Ectodermal cell (in vitro differentiated cells): Measurements from ENCODE around the gene FAM83C.

Experiments used
- H3K27ac ChIP-seq: 2 replicates; pipeline ENCODE4 v1.7.0; 2013; ENCODE audit warnings: mild to moderate bottlenecking, low read depth, low read length; ENCODE audit not compliant: insufficient read depth, poor library complexity, severe bottlenecking
- H3K27me3 ChIP-seq: 2 replicates; pipeline ENCODE4 v1.7.0; 2013; ENCODE audit warnings: mild to moderate bottlenecking, low read length; ENCODE audit not compliant: insufficient read depth, control insufficient read depth, poor library complexity, severe bottlenecking
- H3K36me3 ChIP-seq: one replicate; pipeline ENCODE4 v1.7.0; 2013; ENCODE audit warnings: low read length; ENCODE audit not compliant: control insufficient read depth, insufficient read depth
- H3K4me1 ChIP-seq: one replicate; pipeline ENCODE4 v1.7.0; 2013; ENCODE audit warnings: low read length; ENCODE audit not compliant: control insufficient read depth, insufficient read depth
- H3K4me3 ChIP-seq: 2 replicates; pipeline ENCODE4 v1.7.0; 2013; ENCODE audit warnings: low read depth, low read length, control low read depth; ENCODE audit not compliant: insufficient read depth
- H3K9me3 ChIP-seq: 2 replicates; pipeline ENCODE4 v1.7.0; 2013; ENCODE audit warnings: mild to moderate bottlenecking, low read length, moderate library complexity; ENCODE audit not compliant: control insufficient read depth
- WGBS, 2 experiments: methylation state at CpG; one replicate each; pipeline ENCODE4 v1.1.7; 2013; ENCODE audit warnings: missing lambda C conversion rate in 2 of 2; 5-methylcytosine and 5-hydroxymethylcytosine counted together

The FAM83C gene

DNA sequence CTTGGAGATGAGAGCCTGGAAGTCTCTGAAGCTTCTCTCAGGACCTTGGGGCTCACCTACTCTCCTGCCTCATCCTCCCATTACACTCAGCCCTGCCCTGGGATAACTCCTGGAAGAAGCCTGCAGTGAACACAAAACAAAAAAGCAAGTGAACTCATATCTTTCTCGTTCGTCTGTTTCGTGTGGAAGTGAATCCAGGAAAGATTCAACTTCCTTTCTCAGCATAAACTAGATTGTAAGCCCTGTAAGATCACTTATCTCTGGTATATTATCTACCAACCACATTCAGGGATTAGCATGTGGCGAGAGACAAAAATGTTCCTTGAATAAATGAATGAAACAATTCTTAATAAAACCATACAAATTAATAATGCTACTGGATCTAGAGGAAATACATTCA is 36.5 kb upstream of the FAM83C start:
- no peak overlapping the region for H3K4me3 ChIP-seq
- H3K27me3 ChIP-seq: no peaks in the 10 kb centered on the region
- H3K27ac ChIP-seq: no peak overlapping the region
- WGBS, 2 experiments: 90 to 97% methylated on average over 3 to 4 of the region's 4 CpGs
- no peaks in the 10 kb centered on the region for H3K9me3 ChIP-seq
- H3K4me1 ChIP-seq: peaks cover 2% of the 10 kb centered on the region
- no peaks in the 10 kb centered on the region for H3K36me3 ChIP-seq

DNA sequence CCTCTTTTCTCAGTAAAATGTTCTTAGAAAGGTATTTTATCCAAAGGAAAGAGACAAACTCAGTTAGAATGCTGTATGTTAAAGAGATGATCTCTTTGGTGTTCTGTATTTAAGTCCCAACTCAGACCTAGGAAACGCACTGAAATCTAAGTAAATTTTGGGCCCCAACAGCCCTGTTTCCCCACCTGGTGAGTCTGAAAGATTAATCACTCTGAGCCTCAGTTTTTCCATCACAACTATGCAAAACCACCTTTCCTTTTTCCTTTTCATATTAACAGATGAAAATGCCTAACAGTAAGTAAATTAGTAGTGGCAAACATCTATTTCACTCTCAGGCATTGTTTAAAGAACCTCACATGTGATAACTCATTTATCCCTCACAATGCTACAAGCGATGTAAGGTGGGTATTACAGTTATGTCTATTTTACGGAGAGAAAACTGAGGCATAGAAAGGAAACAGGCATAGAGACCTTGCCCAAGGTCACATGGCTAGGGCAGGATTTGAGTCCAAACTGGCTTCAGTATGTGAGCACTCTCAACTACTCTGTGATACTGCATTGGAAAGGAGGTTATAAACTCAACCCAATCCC is 36.0 kb upstream of the FAM83C start:
- 95 to 96% methylated on average over 3 of the region's 3 CpGs for WGBS, 2 experiments
- H3K27me3 ChIP-seq: no peaks in the 10 kb centered on the region
- no peak overlapping the region for H3K27ac ChIP-seq
- H3K9me3 ChIP-seq: no peaks in the 10 kb centered on the region
- no peaks in the 10 kb centered on the region for H3K36me3 ChIP-seq
- H3K4me3 ChIP-seq: no peak overlapping the region
- peaks cover 2% of the 10 kb centered on the region for H3K4me1 ChIP-seq

DNA sequence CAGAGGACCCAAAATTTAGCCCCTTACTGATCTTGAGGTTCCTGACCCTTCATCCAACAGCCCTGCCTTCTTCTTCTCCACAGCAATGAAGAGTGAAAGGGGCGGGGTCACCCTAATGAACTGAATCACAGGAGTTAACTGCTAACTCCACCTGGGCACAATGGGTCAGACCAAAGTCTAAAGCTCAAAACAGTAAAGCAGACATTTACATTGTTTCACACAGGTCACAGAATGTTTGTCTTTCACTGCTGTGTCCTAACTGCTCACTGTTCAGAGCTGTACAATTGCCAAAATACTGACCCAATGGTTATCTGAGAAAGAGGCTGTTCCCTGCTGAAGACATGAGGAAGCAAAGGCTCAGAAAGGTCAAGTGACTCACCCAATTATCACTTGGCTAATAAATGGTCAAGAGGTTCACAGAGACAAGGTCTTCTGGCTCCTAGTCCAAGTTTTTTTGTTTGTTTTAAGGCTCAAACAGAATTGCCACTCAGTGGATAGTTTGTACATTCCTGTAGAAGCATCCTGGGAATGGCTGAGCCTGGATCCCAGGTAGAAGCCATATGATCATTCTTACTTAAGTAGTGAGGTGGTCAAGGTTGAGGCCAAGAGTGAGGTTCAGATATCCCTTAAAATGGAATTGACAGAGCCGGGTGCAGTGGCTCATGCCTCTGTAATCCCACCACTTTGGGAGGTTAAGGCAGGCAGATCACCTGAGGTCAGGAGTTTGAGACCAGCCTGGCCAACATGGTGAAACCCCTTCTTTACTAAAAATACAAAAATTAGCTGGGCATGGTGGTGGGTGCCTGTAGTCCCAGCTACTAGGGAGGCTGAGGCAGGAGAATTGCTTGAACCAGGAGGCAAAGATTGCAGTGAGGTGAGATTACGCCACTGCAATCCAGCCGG is 35.1 kb upstream of the FAM83C start:
- Histone ChIP-seq H3K27ac (no peak overlapping the region), H3K36me3 (no peaks in the 10 kb centered on the region), H3K4me3 (no peak overlapping the region), H3K27me3 (no peaks in the 10 kb centered on the region), H3K9me3 (no peaks in the 10 kb centered on the region), H3K4me1 (peaks cover 2% of the 10 kb centered on the region)
- 90 to 93% methylated on average over 4 of the region's 4 CpGs for WGBS, 2 experiments

DNA sequence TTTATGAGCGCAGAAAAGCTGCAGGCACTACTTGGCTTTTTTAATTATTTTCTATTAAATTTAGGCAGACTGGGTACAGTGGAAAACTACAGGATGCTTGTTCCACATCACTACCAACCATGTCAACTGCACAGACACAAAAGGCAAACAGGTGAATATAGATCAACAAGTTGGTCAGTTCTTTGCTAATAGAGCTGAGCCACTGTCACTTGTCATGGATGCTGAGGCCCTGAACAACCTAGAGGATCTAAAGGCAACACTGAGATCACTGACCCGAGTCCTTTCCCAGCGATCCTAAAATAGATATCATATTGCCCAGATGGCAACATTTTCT is 34.5 kb upstream of the FAM83C start:
- WGBS, 2 experiments: 81 to 93% methylated on average over 3 of the region's 3 CpGs
- no peaks in the 10 kb centered on the region for H3K27me3 ChIP-seq
- peaks cover 2% of the 10 kb centered on the region for H3K4me1 ChIP-seq
- H3K27ac ChIP-seq: no peak overlapping the region
- H3K4me3 ChIP-seq: no peak overlapping the region
- no peaks in the 10 kb centered on the region for H3K36me3 ChIP-seq
- no peaks in the 10 kb centered on the region for H3K9me3 ChIP-seq

DNA sequence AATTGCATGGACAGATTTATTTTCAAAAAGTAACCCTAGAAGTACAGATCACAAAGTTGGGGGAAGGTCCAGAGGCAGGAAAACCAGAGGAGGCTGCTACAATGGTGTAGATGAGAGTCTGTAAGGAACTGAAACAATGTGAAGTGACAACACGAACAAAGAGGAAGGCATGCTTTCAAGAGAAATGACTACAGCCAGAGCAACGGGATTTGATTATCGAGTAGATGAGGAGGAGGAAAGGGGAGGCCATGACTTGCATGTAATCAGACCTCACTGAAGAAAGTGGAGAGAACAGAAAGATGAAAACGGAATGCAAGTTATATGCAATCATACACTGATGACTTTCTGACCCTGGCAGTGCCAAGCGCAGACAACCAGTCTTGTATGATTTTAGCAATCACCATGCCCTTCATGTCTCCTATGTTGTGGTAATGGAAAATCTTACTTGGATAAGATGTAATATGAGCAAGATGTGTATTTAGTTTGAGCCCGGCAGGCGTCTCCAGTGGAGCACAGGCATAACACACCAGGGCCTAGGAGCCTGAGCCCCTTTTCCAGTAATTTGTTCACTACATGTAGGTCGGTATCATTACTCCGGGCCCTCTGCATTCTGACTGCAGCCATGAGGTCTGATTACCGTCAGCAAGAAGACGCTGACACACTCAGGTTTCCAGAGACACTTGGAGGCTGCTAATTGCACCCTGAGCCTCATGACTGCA is 34.0 kb upstream of the FAM83C start:
- no peak overlapping the region for H3K27ac ChIP-seq
- H3K4me1 ChIP-seq: peaks cover 2% of the 10 kb centered on the region
- H3K27me3 ChIP-seq: no peaks in the 10 kb centered on the region
- WGBS, 2 experiments: 85 to 90% methylated on average over 11 of the region's 11 CpGs
- H3K4me3 ChIP-seq: no peak overlapping the region
- no peaks in the 10 kb centered on the region for H3K36me3 ChIP-seq
- H3K9me3 ChIP-seq: no peaks in the 10 kb centered on the region

DNA sequence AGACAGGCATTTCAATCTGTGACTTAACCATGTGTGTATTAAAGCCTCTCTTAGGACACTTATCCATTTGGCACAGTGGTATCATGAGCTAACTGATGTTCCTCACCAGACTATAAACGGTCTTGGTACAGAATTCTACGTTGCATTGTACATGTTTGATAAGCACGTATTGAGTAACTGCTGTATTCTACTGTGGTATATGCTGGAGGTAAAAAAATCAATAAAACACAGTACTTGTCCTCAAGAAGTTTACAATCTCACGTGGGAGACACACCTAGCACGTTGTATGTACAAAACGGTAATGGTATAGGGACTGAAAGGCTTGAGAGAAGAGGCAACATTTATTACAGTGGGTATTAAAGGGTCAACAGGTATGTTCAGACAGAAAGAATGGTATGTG is 33.2 kb upstream of the FAM83C start:
- no peak overlapping the region for H3K27ac ChIP-seq
- WGBS, 2 experiments: 95% methylated on average over 6 of the region's 6 CpGs

DNA sequence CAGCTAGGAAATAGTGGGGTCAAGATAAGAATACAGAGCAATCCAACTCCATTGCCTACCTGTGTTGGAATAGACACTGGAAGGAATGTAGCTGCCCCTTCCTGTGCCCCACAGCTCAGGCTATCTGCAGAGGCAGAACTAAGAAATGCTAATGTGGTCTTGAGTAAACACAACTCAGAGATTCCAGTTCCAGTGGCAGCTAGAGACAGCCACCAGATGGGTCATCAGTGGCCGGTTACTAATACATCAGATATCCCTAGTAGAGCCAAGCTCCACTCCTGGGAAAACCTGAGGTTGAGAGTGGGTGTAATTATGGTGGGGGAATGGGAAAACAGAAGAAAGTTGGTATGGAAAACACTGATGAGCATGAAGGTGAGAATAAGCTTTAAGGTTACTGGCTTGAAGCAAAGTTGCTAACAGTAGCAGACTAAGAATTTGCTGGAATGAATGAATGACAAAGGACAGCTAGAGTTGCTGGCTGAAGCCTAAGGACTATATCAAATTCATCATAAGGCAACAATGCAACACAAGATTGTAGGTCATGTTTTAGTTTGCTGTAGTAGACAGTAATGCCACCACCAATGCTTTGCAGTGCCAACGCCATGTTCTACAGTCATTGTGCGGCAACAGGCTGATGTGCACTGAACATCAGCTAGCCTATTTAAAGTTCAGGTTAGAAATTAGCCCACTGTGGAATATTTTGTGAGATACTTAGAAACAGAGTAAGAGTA is 28.3 kb upstream of the FAM83C start:
- Histone ChIP-seq H3K4me3 (no peak overlapping the region), H3K9me3 (no peaks in the 10 kb centered on the region), H3K27ac (no peak overlapping the region), H3K36me3 (no peaks in the 10 kb centered on the region), H3K27me3 (no peaks in the 10 kb centered on the region), H3K4me1 (no peaks in the 10 kb centered on the region)
- 91 to 93% methylated on average over 3 of the region's 3 CpGs for WGBS, 2 experiments

More for the DNA sequence above, 33.2 kb upstream of the FAM83C start:
- Histone ChIP-seq H3K27me3 (no peaks in the 10 kb centered on the region), H3K4me1 (peaks cover 2% of the 10 kb centered on the region), H3K36me3 (no peaks in the 10 kb centered on the region), H3K4me3 (no peak overlapping the region), H3K9me3 (no peaks in the 10 kb centered on the region)

DNA sequence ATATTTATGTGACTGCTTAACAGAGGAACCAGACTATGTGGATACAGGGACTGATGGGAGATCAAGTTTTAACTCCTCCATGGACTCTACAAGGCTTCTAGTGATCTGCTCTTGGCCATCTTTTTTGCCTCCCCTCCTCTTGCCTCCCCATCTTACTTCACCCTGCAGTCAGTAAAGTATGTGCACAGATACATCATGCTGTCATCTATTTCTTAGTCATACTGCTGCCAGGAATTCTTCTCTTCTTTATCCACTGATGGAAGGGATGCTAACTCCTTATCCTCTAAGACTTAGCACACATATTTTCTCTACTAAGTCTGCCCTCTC is 27.6 kb upstream of the FAM83C start:
- Histone ChIP-seq H3K4me3 (no peak overlapping the region), H3K27ac (no peak overlapping the region), H3K9me3 (no peaks in the 10 kb centered on the region), H3K27me3 (no peaks in the 10 kb centered on the region), H3K4me1 (no peaks in the 10 kb centered on the region), H3K36me3 (no peaks in the 10 kb centered on the region)

DNA sequence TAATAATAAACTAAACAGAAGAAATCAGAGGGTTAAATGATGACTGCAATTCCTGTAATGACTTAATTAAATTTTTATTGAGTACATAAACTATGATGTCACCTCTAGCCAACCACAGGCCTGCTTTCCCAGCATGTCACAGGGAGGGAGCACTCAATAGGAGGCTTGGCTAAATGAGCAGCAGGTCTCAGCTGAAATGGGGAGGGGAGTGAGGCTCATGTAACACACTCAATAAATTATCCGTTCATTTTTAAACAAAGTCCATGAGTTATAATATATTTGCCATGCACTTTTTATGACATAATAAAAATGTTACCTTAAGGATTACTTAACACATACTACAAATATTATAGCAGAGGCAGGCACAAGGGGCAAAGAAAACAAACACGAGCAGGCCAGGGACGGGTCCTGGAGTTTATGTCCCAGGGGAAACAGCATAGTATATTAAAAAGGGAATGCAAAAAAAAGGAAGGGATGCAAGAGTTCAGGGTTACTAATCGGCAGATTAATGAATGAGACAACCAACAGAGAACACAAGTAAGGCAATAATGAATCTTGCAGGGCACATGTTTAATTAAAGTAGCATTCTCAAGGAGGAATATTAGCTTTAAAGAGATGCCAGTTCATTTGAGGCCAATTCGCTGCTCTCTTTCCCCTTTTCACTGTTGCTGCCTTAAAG is 27.1 kb upstream of the FAM83C start:
- no peaks in the 10 kb centered on the region for H3K4me1 ChIP-seq
- no peaks in the 10 kb centered on the region for H3K36me3 ChIP-seq
- no peaks in the 10 kb centered on the region for H3K27me3 ChIP-seq
- H3K9me3 ChIP-seq: no peaks in the 10 kb centered on the region
- no peak overlapping the region for H3K27ac ChIP-seq
- H3K4me3 ChIP-seq: no peak overlapping the region
- WGBS, 2 experiments: 89 to 90% methylated on average over 4 of the region's 5 CpGs
